GM12873 (cell line): ENCODE data around the gene TRABD2B.

ENCODE experiments used
- CTCF ChIP-seq: IDR thresholded peaks from 2 replicates; pipeline ENCODE4 v1.5.1; 2012; ENCODE audit warnings: low read depth, mild to moderate bottlenecking, moderate library complexity, low read length, control low read depth; ENCODE audit not compliant: insufficient read depth; ENCODE audit errors: missing control alignments

TRABD2B gene

GRCh38 chr1:47738560-47739182 is 258.5 kb downstream of the TRABD2B start:
- TF ChIP-seq CTCF = peak; percentile 72

GRCh38 chr1:47732489-47732888 is 264.7 kb downstream of the TRABD2B start:
- no peak for TF ChIP-seq CTCF

- TF ChIP-seq CTCF = no peak
Measured at GRCh38 chr1:47731730-47732129, 265.5 kb downstream of the TRABD2B start.

- no peak for TF ChIP-seq CTCF
Measured at GRCh38 chr1:47729685-47730084, 267.5 kb downstream of the TRABD2B start.

GRCh38 chr1:47727697-47728085 is 269.5 kb downstream of the TRABD2B start:
- TF ChIP-seq CTCF = no peak

- no peak for TF ChIP-seq CTCF
Measured at GRCh38 chr1:47727051-47727696, 270.0 kb downstream of the TRABD2B start.

GRCh38 chr1:47725992-47726855 is 271.0 kb downstream of the TRABD2B start:
- TF ChIP-seq CTCF = peak; percentile 94
